SK-N-MC (cell line): ENCODE results near the gene STARD10.

Experiments
- EZH2 ChIP-seq: fragments of 200-600 bp; sonication (generic); IDR thresholded peaks from one replicate; pipeline ENCODE4 v1.6.1; 2017; ENCODE audit warnings: antibody characterized with exemption
- POLR2AphosphoS5 ChIP-seq: IDR thresholded peaks from 2 replicates; pipeline ENCODE4 v1.6.1; 2012; ENCODE audit warnings: mild to moderate bottlenecking, low read depth, low read length, borderline replicate concordance

DNA sequence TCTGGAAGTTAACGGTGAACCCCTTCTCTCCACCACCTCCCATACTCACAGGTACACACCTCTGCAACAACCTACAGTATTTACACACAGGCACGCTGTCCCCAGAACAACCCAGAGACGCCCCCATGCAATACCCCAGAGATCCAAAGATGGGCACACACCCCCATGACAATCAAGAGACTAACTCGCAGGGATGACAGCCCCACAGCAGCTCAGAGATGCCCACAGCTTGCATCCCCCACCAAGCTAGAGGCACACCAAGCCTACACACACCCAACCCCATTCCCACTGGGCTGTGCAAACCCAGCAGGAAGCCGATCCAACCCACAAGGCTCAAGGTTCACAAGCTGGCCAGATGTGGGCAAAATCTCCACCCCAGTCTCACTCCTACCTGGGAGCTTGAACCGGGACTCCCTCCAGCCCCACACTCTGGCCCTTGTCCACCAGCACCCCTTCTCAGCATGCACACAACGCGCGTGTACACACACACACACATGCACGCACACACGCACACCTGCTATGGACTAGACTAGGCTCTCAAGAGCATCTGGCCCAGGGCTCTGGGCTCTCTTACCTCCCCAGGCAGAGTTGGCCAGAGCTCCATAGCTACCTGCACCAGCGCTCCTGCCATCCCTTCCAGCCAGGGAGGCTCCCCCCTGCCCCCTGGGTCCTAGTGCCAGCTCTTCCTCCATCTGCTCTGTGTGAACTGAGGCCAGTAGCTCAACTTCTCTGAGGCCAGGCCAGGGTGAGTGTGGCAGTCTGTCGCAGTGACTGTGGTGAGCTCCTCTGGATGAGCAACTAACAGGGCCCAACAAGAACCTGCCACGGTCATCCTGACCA, 11.5 kb downstream of the STARD10 start:
- no peak for TF ChIP-seq POLR2AphosphoS5
- TF ChIP-seq EZH2: no peak
